HEK293 (cell line): Measurements from ENCODE around the gene PPP1R1B.

Source experiments
- BCL6B ChIP-seq: fragments of 450-650 bp; formaldehyde crosslinking; IDR thresholded peaks from 2 replicates; pipeline ENCODE4 v1.5.1; 2017; ENCODE audit warnings: missing biosample characterization, missing genetic modification characterization
- GLI4 ChIP-seq: fragments of 450-650 bp; formaldehyde crosslinking; IDR thresholded peaks from 2 replicates; pipeline ENCODE4 v1.5.1; 2016; ENCODE audit warnings: missing biosample characterization, missing genetic modification characterization
- KLF7 ChIP-seq: fragments of 450-650 bp; formaldehyde crosslinking; IDR thresholded peaks from 2 replicates; pipeline ENCODE4 v1.5.1; 2016; ENCODE audit warnings: missing biosample characterization, missing genetic modification characterization, borderline replicate concordance
- MYNN ChIP-seq: fragments of 450-650 bp; formaldehyde crosslinking; IDR thresholded peaks from 2 replicates; pipeline ENCODE4 v1.5.1; 2016; ENCODE audit warnings: missing biosample characterization, missing genetic modification characterization, borderline replicate concordance
- YY1 ChIP-seq: fragments of 450-650 bp; formaldehyde crosslinking; IDR thresholded peaks from 2 replicates; pipeline ENCODE4 v1.5.1; 2018; ENCODE audit warnings: missing biosample characterization, missing genetic modification characterization
- ZFP69B ChIP-seq: fragments of 450-650 bp; formaldehyde crosslinking; IDR thresholded peaks from 2 replicates; pipeline ENCODE4 v1.5.1; 2016; ENCODE audit warnings: missing biosample characterization, missing genetic modification characterization
- ZNF133 ChIP-seq: fragments of 450-650 bp; formaldehyde crosslinking; IDR thresholded peaks from 2 replicates; pipeline ENCODE4 v1.5.1; 2016; ENCODE audit warnings: missing biosample characterization, missing genetic modification characterization
- ZNF518A ChIP-seq: fragments of 450-650 bp; formaldehyde crosslinking; conservative IDR thresholded peaks from 2 replicates; pipeline ENCODE4 v1.5.1; 2016; ENCODE audit warnings: low read depth, missing biosample characterization, missing genetic modification characterization
- ZNF561 ChIP-seq: fragments of 450-650 bp; IDR thresholded peaks from 2 replicates; pipeline ENCODE4 v1.5.1; 2018; ENCODE audit warnings: missing biosample characterization, missing genetic modification characterization, borderline replicate concordance
- ZNF830 ChIP-seq: fragments of 450-650 bp; IDR thresholded peaks from 2 replicates; pipeline ENCODE4 v1.5.0; 2018; ENCODE audit warnings: missing biosample characterization, missing genetic modification characterization, low read depth, mild to moderate bottlenecking, moderate library complexity
- TF ChIP-seq, protein P1 (sequence below): fragments of 450-650 bp; formaldehyde crosslinking; IDR thresholded peaks from 2 replicates; pipeline ENCODE4 v1.5.1; 2016; ENCODE audit warnings: missing biosample characterization, missing genetic modification characterization
- TF ChIP-seq, protein P2 (sequence below): fragments of 450-650 bp; formaldehyde crosslinking; IDR thresholded peaks from 2 replicates; pipeline ENCODE4 v1.5.1; 2016; ENCODE audit warnings: missing biosample characterization, missing genetic modification characterization
- TF ChIP-seq, protein P3 (sequence below): fragments of 450-650 bp; formaldehyde crosslinking; IDR thresholded peaks from 2 replicates; pipeline ENCODE4 v1.5.1; 2016; ENCODE audit warnings: missing biosample characterization, missing genetic modification characterization

GRCh38 chr17:39606434-39607056, 20.2 kb upstream of the PPP1R1B start:
- no peak for TF ChIP-seq MYNN (tag by site-specific recombination)
- TF ChIP-seq, protein P1, sequence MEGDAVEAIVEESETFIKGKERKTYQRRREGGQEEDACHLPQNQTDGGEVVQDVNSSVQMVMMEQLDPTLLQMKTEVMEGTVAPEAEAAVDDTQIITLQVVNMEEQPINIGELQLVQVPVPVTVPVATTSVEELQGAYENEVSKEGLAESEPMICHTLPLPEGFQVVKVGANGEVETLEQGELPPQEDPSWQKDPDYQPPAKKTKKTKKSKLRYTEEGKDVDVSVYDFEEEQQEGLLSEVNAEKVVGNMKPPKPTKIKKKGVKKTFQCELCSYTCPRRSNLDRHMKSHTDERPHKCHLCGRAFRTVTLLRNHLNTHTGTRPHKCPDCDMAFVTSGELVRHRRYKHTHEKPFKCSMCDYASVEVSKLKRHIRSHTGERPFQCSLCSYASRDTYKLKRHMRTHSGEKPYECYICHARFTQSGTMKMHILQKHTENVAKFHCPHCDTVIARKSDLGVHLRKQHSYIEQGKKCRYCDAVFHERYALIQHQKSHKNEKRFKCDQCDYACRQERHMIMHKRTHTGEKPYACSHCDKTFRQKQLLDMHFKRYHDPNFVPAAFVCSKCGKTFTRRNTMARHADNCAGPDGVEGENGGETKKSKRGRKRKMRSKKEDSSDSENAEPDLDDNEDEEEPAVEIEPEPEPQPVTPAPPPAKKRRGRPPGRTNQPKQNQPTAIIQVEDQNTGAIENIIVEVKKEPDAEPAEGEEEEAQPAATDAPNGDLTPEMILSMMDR (tag by site-specific recombination): no peak
- no peak for TF ChIP-seq ZNF133 (tag by site-specific recombination)
- no peak for TF ChIP-seq ZNF830 (tag by site-specific recombination)
- no peak for TF ChIP-seq GLI4 (tag by site-specific recombination)
- TF ChIP-seq ZNF561 (tag by site-specific recombination): no peak
- TF ChIP-seq, protein P2, sequence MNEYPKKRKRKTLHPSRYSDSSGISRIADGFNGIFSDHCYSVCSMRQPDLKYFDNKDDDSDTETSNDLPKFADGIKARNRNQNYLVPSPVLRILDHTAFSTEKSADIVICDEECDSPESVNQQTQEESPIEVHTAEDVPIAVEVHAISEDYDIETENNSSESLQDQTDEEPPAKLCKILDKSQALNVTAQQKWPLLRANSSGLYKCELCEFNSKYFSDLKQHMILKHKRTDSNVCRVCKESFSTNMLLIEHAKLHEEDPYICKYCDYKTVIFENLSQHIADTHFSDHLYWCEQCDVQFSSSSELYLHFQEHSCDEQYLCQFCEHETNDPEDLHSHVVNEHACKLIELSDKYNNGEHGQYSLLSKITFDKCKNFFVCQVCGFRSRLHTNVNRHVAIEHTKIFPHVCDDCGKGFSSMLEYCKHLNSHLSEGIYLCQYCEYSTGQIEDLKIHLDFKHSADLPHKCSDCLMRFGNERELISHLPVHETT (tag by site-specific recombination): no peak
- TF ChIP-seq BCL6B (tag by site-specific recombination): no peak
- no peak for TF ChIP-seq KLF7 (tag by site-specific recombination)
- TF ChIP-seq, protein P3, sequence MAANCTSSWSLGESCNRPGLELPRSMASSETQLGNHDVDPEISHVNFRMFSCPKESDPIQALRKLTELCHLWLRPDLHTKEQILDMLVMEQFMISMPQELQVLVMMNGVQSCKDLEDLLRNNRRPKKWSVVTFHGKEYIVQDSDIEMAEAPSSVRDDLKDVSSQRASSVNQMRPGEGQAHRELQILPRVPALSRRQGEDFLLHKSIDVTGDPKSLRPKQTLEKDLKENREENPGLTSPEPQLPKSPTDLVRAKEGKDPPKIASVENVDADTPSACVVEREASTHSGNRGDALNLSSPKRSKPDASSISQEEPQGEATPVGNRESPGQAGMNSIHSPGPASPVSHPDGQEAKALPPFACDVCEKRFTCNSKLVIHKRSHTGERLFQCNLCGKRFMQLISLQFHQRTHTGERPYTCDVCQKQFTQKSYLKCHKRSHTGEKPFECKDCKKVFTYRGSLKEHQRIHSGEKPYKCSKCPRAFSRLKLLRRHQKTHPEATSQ (tag by site-specific recombination): no peak
- TF ChIP-seq YY1 (tag by site-specific recombination): no peak
- no peak for TF ChIP-seq ZNF518A
- no peak for TF ChIP-seq ZFP69B (tag by site-specific recombination)
